Cerebellar nuclear complex (tissue), 1 donor: ENCODE measurements around the gene PPP1R13B.

Experiments
- DNase-seq, 2 experiments: peaks; one replicate each; lab custom pipeline; 2025; lab: John Stamatoyannopoulos, UW

PPP1R13B gene

GRCh38 chr14:103729496-103730448, 117.6 kb downstream of the PPP1R13B start:
- no peak for DNase-seq

- DNase-seq: no peak
These were observed 118.7 kb downstream of the PPP1R13B start for GRCh38 chr14:103728721-103729120.

DNA sequence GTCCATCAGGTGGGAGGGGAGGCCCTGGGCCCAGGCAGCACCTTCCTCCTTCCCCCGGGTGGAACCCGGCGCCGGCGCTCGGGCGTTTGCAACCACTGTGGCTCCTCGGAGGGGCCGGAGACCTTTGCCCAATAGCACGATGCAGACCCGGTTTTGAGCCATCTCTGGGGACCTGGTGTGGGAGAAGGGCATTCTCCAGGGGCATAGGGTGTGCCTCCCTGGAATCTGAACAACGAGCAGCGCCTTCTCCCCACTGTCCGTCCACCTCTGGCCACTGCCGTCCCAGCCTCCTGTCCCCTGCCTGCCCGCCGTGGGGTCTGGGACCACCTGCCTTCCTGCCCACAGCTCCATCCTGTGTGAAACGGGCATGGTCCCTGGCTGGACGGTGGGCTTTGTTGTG, 119.2 kb downstream of the PPP1R13B start:
- DNase-seq: no peak

- no peak for DNase-seq
These were observed 119.9 kb downstream of the PPP1R13B start for GRCh38 chr14:103727313-103727980.

- DNase-seq: no peak
These were observed 120.9 kb downstream of the PPP1R13B start for GRCh38 chr14:103726474-103726873.

- DNase-seq: no peak
These were observed 121.5 kb downstream of the PPP1R13B start for GRCh38 chr14:103725739-103726395.

GRCh38 chr14:103725001-103725682, 122.2 kb downstream of the PPP1R13B start:
- no peak for DNase-seq

DNA sequence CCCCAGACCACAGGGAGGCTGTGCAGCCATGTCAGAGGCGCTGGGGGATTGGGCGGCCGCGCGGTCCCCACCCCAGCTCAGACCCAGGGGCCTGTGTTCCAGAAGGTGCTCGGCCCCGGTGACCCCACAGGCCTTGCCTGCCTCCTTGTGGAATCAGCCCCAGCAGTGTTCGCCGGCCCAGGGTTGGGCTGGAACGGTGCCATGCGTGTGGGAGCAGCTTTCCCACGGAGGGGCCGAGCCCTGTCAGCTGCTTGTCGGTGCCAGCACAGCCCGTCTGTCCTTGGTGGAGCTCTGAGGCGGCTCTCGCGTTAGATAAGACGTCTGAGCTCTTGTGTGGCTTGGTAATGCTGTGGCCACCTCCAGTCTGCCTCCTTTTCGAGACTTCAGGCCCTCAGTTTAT, 123.3 kb downstream of the PPP1R13B start:
- DNase-seq: no peak

GRCh38 chr14:103723748-103724081, 123.7 kb downstream of the PPP1R13B start:
- DNase-seq: no peak

GRCh38 chr14:103721334-103722120, 125.8 kb downstream of the PPP1R13B start:
- no peak for DNase-seq

DNA sequence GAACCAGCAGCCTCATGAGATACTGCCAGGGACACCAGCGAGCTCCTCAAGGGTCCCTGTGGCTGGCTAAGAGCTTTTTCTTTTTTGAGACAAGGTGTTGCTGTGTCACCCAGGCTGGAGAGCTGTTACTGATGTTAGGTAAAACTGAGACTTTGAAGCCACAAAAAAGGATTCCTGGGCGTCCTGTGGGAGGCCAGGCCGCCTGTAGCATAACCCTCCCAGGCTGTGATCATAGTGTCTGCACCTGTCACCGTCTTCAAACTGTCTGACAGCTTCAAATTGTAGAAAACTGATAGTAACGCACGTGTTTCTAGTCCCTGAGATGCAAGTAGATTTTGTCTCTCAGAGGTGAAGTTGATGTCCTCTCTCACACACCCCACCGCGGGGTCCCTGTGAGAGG, 127.6 kb downstream of the PPP1R13B start:
- DNase-seq: no peak

DNA sequence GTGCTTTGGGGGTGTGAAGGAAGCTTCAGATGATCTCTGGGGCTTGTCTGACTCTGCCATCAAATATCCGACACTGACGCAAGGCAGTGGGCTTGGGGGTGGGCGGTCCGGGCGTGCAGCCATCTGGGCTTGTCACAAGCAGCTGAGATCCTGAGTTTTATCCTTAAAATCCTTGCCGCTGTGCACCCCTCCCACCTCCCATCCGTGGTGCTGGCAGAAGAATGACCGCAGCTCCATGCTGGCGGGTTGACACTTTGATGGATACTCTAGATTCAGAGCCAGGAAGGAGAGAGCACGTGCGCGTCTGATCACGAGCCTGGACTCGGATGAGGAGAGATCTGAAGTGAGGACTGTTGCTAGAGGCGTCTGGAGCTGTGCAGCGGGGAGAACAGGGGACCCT, 128.8 kb downstream of the PPP1R13B start:
- no peak for DNase-seq

- DNase-seq: no peak
These were observed 130.4 kb downstream of the PPP1R13B start for GRCh38 chr14:103716899-103717411.

GRCh38 chr14:103716091-103716801, 131.1 kb downstream of the PPP1R13B start:
- no peak for DNase-seq

GRCh38 chr14:103715052-103716000, 132.0 kb downstream of the PPP1R13B start, which contains the start of the genes XRCC3 and ZFYVE21:
XRCC3 (minus strand) TSS chr14:103715451; CDS start chr14:103711087, 4,364 bp downstream.
ZFYVE21 (plus strand) TSS chr14:103715810; CDS start chr14:103715842, 32 bp downstream.
- DNase-seq: peak; percentile 94 to 97

- DNase-seq: no peak
These were observed 133.2 kb downstream of the PPP1R13B start for GRCh38 chr14:103714063-103714724.

GRCh38 chr14:103713304-103714062, 133.9 kb downstream of the PPP1R13B start:
- no peak for DNase-seq
